Suprapubic skin (tissue), 4 donors: ENCODE data around the gene GLCCI1.

Experiments
- CTCF ChIP-seq, 2 donors: fragments of 200-600 bp in 1 of 2; fragments of 450-650 bp in 1 of 2; sonication (generic) in 1 of 2; IDR thresholded peaks; one replicate each; pipeline ENCODE4 v1.5.1; 2016 to 2019; ENCODE audit warnings: antibody characterized with exemption in 2 of 2, mild to moderate bottlenecking in 1 of 2, moderate library complexity in 1 of 2
- EP300 ChIP-seq: sonication (generic); formaldehyde crosslinking; IDR thresholded peaks from one replicate; pipeline ENCODE4 v1.6.1; 2017; ENCODE audit warnings: antibody characterized with exemption
- POLR2A ChIP-seq, 2 donors: fragments of 450-650 bp; IDR thresholded peaks; one replicate each; pipeline ENCODE4 v1.6.1; 2017; ENCODE audit warnings: antibody characterized with exemption in 2 of 2, mild to moderate bottlenecking in 2 of 2, moderate library complexity in 2 of 2
- POLR2AphosphoS5 ChIP-seq, 3 donors: sonication (generic); formaldehyde crosslinking; IDR thresholded peaks; one replicate each; pipeline ENCODE4 v1.6.1; 2017; ENCODE audit warnings: antibody characterized with exemption in 3 of 3

DNA sequence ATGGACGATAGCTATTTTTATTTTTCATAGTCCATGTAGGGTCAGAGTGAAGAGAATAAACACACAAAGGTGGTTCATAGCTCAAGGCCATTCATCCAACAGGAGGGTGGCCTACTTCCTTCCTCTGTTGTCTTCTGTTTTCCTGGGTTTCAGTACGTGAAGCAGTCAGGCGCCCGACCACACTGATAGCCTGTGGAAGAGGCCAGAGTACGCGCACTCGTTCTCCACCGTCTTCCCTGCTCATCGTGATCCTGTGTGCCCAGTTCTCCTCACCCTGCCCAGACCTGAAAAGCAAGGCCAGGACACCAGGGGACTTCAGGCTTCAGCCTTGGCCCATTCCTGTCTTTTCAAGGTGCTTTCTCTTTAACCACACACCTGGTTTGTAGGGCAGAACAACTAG, 134.7 kb downstream of the GLCCI1 start:
- TF ChIP-seq CTCF (IDR thresholded peaks at IDR 0.05) (no peak), POLR2A (IDR thresholded peaks at IDR 0.05) (no peak), EP300 (no peak), POLR2AphosphoS5 (IDR thresholded peaks at IDR 0.05) (no peak)
